Transverse colon (tissue), 4 donors: ENCODE data around the gene ZRANB2.

Experiments
- POLR2A ChIP-seq: fragments of 450-650 bp; IDR thresholded peaks from one replicate; pipeline ENCODE4 v1.6.1; 2016; ENCODE audit warnings: antibody characterized with exemption, mild to moderate bottlenecking, moderate library complexity
- POLR2AphosphoS5 ChIP-seq, 3 donors: sonication (generic); formaldehyde crosslinking; IDR thresholded peaks; one replicate each; pipeline ENCODE4 v1.6.1; 2016; ENCODE audit warnings: antibody characterized with exemption in 3 of 3
- TF ChIP-seq, protein P1 (sequence below), 5 experiments: fragments of 200-600 bp in 3 of 5; fragments of 450-650 bp in 2 of 5; sonication (generic) in 3 of 5; IDR thresholded peaks; 1 replicate in 2 of 5; 2 replicates in 3 of 5; pipeline ENCODE4 v1.5.1; 2016 to 2017; ENCODE audit warnings: antibody characterized with exemption in 5 of 5, inconsistent platforms in 3 of 5, mild to moderate bottlenecking in 2 of 5, moderate library complexity in 1 of 5

GRCh38 chr1:71019233-71019969 lies 61.4 kb downstream of the ZRANB2 start:
- TF ChIP-seq POLR2A (no peak), POLR2AphosphoS5 (IDR thresholded peaks at IDR 0.05) (no peak)
- TF ChIP-seq, protein P1, sequence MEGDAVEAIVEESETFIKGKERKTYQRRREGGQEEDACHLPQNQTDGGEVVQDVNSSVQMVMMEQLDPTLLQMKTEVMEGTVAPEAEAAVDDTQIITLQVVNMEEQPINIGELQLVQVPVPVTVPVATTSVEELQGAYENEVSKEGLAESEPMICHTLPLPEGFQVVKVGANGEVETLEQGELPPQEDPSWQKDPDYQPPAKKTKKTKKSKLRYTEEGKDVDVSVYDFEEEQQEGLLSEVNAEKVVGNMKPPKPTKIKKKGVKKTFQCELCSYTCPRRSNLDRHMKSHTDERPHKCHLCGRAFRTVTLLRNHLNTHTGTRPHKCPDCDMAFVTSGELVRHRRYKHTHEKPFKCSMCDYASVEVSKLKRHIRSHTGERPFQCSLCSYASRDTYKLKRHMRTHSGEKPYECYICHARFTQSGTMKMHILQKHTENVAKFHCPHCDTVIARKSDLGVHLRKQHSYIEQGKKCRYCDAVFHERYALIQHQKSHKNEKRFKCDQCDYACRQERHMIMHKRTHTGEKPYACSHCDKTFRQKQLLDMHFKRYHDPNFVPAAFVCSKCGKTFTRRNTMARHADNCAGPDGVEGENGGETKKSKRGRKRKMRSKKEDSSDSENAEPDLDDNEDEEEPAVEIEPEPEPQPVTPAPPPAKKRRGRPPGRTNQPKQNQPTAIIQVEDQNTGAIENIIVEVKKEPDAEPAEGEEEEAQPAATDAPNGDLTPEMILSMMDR (IDR thresholded peaks at IDR 0.05), result no peak
